ENCODE measurements around the gene MCF2L2.

DNA sequence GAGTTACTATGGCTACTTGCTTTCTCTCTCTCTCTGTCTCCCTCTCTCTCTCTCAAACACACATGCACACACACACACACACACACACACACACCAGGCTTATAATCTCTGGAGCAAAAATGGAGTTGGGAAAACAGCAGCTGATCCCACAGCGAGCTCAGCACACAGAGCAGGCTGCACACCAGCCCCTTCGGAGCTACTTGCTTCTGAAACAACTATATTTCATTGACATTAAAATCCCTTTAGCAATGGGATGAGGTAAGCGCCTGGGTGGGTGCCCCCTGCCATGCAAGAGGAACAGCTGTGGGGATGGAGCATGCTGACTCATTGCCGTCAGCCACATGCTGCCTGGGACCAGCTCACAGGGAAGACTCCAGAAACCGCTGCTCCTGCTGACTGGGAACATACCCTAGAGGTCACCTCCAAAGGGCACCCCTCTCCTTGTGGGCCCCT lies 129.7 kb downstream of the MCF2L2 start:
- no peak for TF ChIP-seq CHD2 (IDR thresholded peaks at IDR 0.05; ENCODE audit: low read length, partially characterized antibody)
- TF ChIP-seq, protein P1, sequence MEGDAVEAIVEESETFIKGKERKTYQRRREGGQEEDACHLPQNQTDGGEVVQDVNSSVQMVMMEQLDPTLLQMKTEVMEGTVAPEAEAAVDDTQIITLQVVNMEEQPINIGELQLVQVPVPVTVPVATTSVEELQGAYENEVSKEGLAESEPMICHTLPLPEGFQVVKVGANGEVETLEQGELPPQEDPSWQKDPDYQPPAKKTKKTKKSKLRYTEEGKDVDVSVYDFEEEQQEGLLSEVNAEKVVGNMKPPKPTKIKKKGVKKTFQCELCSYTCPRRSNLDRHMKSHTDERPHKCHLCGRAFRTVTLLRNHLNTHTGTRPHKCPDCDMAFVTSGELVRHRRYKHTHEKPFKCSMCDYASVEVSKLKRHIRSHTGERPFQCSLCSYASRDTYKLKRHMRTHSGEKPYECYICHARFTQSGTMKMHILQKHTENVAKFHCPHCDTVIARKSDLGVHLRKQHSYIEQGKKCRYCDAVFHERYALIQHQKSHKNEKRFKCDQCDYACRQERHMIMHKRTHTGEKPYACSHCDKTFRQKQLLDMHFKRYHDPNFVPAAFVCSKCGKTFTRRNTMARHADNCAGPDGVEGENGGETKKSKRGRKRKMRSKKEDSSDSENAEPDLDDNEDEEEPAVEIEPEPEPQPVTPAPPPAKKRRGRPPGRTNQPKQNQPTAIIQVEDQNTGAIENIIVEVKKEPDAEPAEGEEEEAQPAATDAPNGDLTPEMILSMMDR (IDR thresholded peaks at IDR 0.05): no peak
- TF ChIP-seq CEBPB (IDR thresholded peaks at IDR 0.05): no peak
- TF ChIP-seq RARB (CRISPR knock-in tag; IDR thresholded peaks at IDR 0.05): no peak
- no peak for TF ChIP-seq NFE2L2 (conservative IDR thresholded peaks at IDR 0.05; ENCODE audit: low read length)
- no peak for TF ChIP-seq POLR2A (IDR thresholded peaks at IDR 0.05; ENCODE audit: low read length)
- no peak for TF ChIP-seq RFX5 (IDR thresholded peaks at IDR 0.05)
